HEK293 (cell line): ENCODE results near the gene TRAF2.

ENCODE experiments used
- CTCF ChIA-PET: fragments of 350-600 bp; formaldehyde crosslinking; extraction: SDS; loops from one replicate; lab custom pipeline; 2021; ENCODE audit warnings: antibody characterized with exemption; lab: Yijun Ruan, JAX
- POLR2A ChIA-PET: fragments of 300-600 bp; formaldehyde crosslinking; extraction: SDS; loops from one replicate; lab custom pipeline; 2020; ENCODE audit warnings: antibody characterized with exemption, inconsistent platforms; lab: Yijun Ruan, JAX
- H3K27ac ChIP-seq: fragments of 200-500 bp; sonication (Bioruptor generic); 2 replicates; pipeline ENCODE4 v1.5.1; 2014; ENCODE audit warnings: low read depth, low read length, control low read depth, inconsistent platforms; ENCODE audit errors: extremely low read depth
- H3K36me3 ChIP-seq, 2 experiments: fragments of 200-500 bp in 1 of 2; sonication (Bioruptor generic) in 1 of 2; 1 replicate in 1 of 2; 2 replicates in 1 of 2; pipeline ENCODE4 v1.5.1; 2014 to 2017; ENCODE audit warnings: inconsistent platforms in 2 of 2, low read length in 2 of 2; ENCODE audit not compliant: control insufficient read depth in 2 of 2, insufficient read depth in 1 of 2
- H3K4me1 ChIP-seq: fragments of 200-500 bp; sonication (Bioruptor generic); 2 replicates; pipeline ENCODE4 v1.5.1; 2014; ENCODE audit warnings: mild to moderate bottlenecking, low read length, inconsistent platforms; ENCODE audit not compliant: control insufficient read depth, insufficient read depth
- H3K4me3 ChIP-seq: 2 replicates; pipeline ENCODE4 v1.5.1; 2011; ENCODE audit warnings: low read depth, mild to moderate bottlenecking, control low read depth, low read length, moderate library complexity
- H3K9me3 ChIP-seq: fragments of 200-500 bp; sonication (Bioruptor generic); 2 replicates; pipeline ENCODE4 v1.5.1; 2014; ENCODE audit warnings: low read depth, low read length, inconsistent platforms; ENCODE audit not compliant: control insufficient read depth, insufficient read depth
- EGR2 ChIP-seq: fragments of 450-650 bp; formaldehyde crosslinking; IDR thresholded peaks from 2 replicates; pipeline ENCODE4 v1.5.1; 2016; ENCODE audit warnings: low read depth, missing biosample characterization, missing genetic modification characterization
- KLF7 ChIP-seq: fragments of 450-650 bp; formaldehyde crosslinking; IDR thresholded peaks from 2 replicates; pipeline ENCODE4 v1.5.1; 2016; ENCODE audit warnings: missing biosample characterization, missing genetic modification characterization, borderline replicate concordance
- PATZ1 ChIP-seq: fragments of 450-650 bp; formaldehyde crosslinking; IDR thresholded peaks from 2 replicates; pipeline ENCODE4 v1.5.1; 2016; ENCODE audit warnings: missing biosample characterization, missing genetic modification characterization
- SCRT2 ChIP-seq: fragments of 450-650 bp; formaldehyde crosslinking; IDR thresholded peaks from 2 replicates; pipeline ENCODE4 v1.5.1; 2016; ENCODE audit warnings: missing biosample characterization, missing genetic modification characterization
- SP2 ChIP-seq: fragments of 450-650 bp; formaldehyde crosslinking; IDR thresholded peaks from 2 replicates; pipeline ENCODE4 v1.5.1; 2016; ENCODE audit warnings: missing biosample characterization, missing genetic modification characterization
- YY2 ChIP-seq: fragments of 450-650 bp; formaldehyde crosslinking; IDR thresholded peaks from 2 replicates; pipeline ENCODE4 v1.5.1; 2016; ENCODE audit warnings: missing biosample characterization, missing genetic modification characterization
- ZBTB10 ChIP-seq: fragments of 450-650 bp; formaldehyde crosslinking; IDR thresholded peaks from 2 replicates; pipeline ENCODE4 v1.5.1; 2016; ENCODE audit warnings: missing biosample characterization, missing genetic modification characterization
- ZBTB48 ChIP-seq: fragments of 450-650 bp; formaldehyde crosslinking; IDR thresholded peaks from 2 replicates; pipeline ENCODE4 v1.5.1; 2016; ENCODE audit warnings: missing biosample characterization, missing genetic modification characterization
- ZFHX2 ChIP-seq: fragments of 450-650 bp; formaldehyde crosslinking; conservative IDR thresholded peaks from 2 replicates; pipeline ENCODE4 v1.5.1; 2016; ENCODE audit warnings: missing biosample characterization, missing genetic modification characterization
- ZNF114 ChIP-seq: fragments of 450-650 bp; formaldehyde crosslinking; IDR thresholded peaks from 2 replicates; pipeline ENCODE4 v1.5.0; 2017; ENCODE audit warnings: missing biosample characterization, missing genetic modification characterization
- ZNF133 ChIP-seq: fragments of 450-650 bp; formaldehyde crosslinking; IDR thresholded peaks from 2 replicates; pipeline ENCODE4 v1.5.1; 2016; ENCODE audit warnings: missing biosample characterization, missing genetic modification characterization
- ZNF175 ChIP-seq: fragments of 450-650 bp; formaldehyde crosslinking; IDR thresholded peaks from 2 replicates; pipeline ENCODE4 v1.5.1; 2016; ENCODE audit warnings: missing biosample characterization, missing genetic modification characterization
- ZNF280D ChIP-seq: fragments of 450-650 bp; formaldehyde crosslinking; IDR thresholded peaks from 2 replicates; pipeline ENCODE4 v1.5.1; 2016; ENCODE audit warnings: missing biosample characterization, missing genetic modification characterization
- ZNF394 ChIP-seq: fragments of 450-650 bp; formaldehyde crosslinking; IDR thresholded peaks from 2 replicates; pipeline ENCODE4 v1.5.1; 2016; ENCODE audit warnings: missing biosample characterization, missing genetic modification characterization, mild to moderate bottlenecking, moderate library complexity, borderline replicate concordance
- ZNF555 ChIP-seq: fragments of 450-650 bp; formaldehyde crosslinking; conservative IDR thresholded peaks from 2 replicates; pipeline ENCODE4 v1.5.1; 2017; ENCODE audit warnings: missing biosample characterization, mild to moderate bottlenecking, missing genetic modification characterization, inconsistent platforms
- ZNF560 ChIP-seq: fragments of 450-650 bp; formaldehyde crosslinking; IDR thresholded peaks from 2 replicates; pipeline ENCODE4 v1.5.1; 2017; ENCODE audit warnings: missing biosample characterization, missing genetic modification characterization, borderline replicate concordance
- ZNF626 ChIP-seq: fragments of 450-650 bp; sonication (Bioruptor Pico); formaldehyde crosslinking; IDR thresholded peaks from 2 replicates; pipeline ENCODE4 v1.5.1; 2018; ENCODE audit warnings: missing biosample characterization, missing genetic modification characterization, inconsistent platforms
- ZNF704 ChIP-seq: fragments of 450-650 bp; formaldehyde crosslinking; IDR thresholded peaks from 2 replicates; pipeline ENCODE4 v1.5.1; 2016; ENCODE audit warnings: missing biosample characterization, missing genetic modification characterization
- ZNF747 ChIP-seq: fragments of 450-650 bp; formaldehyde crosslinking; IDR thresholded peaks from 2 replicates; pipeline ENCODE4 v1.5.1; 2016; ENCODE audit warnings: missing biosample characterization, missing genetic modification characterization
- ZNF776 ChIP-seq: fragments of 450-650 bp; formaldehyde crosslinking; IDR thresholded peaks from 2 replicates; pipeline ENCODE4 v1.5.0; 2017; ENCODE audit warnings: missing biosample characterization, missing genetic modification characterization, borderline replicate concordance
- ZNF777 ChIP-seq: fragments of 450-650 bp; formaldehyde crosslinking; IDR thresholded peaks from 2 replicates; pipeline ENCODE4 v1.5.1; 2017; ENCODE audit warnings: missing biosample characterization, missing genetic modification characterization, borderline replicate concordance
- ZNF791 ChIP-seq: fragments of 450-650 bp; formaldehyde crosslinking; IDR thresholded peaks from 2 replicates; pipeline ENCODE4 v1.5.1; 2016; ENCODE audit warnings: missing biosample characterization, missing genetic modification characterization
- ZSCAN23 ChIP-seq: fragments of 450-650 bp; formaldehyde crosslinking; IDR thresholded peaks from 2 replicates; pipeline ENCODE4 v1.5.1; 2016; ENCODE audit warnings: missing biosample characterization, missing genetic modification characterization
- ZXDB ChIP-seq: fragments of 450-650 bp; formaldehyde crosslinking; IDR thresholded peaks from 2 replicates; pipeline ENCODE4 v1.5.1; 2016; ENCODE audit warnings: missing biosample characterization, missing genetic modification characterization

TRAF2 gene

GRCh38 chr9:136956604-136957003 lies 70.3 kb downstream of the TRAF2 start (continued):
- no peak for TF ChIP-seq ZXDB (tag by site-specific recombination)
- TF ChIP-seq ZNF280D (tag by site-specific recombination), result no peak
- no peak for TF ChIP-seq ZNF133
- no peak for TF ChIP-seq ZNF560 (tag by site-specific recombination)
- TF ChIP-seq ZNF704 (tag by site-specific recombination), result no peak
- no peak for TF ChIP-seq ZNF114 (tag by site-specific recombination)
- TF ChIP-seq ZFHX2 (tag by site-specific recombination), result peak; percentile 81
- TF ChIP-seq ZSCAN23 (tag by site-specific recombination), result no peak
- TF ChIP-seq YY2 (tag by site-specific recombination), result no peak
- 0 out of 2 replicates have a peak, but pooled peaks have one; percentile 26 for TF ChIP-seq ZNF747 (tag by site-specific recombination)
- TF ChIP-seq, all 188 proteins: peak for 8

GRCh38 chr9:136957461-136957860 lies 71.1 kb downstream of the TRAF2 start:
- POLR2A ChIA-PET, result no interaction called here
- CTCF ChIA-PET, result no interaction called here
- TF ChIP-seq EGR2, result peak; percentile 82
- TF ChIP-seq ZBTB10 (tag by site-specific recombination), result no peak
- TF ChIP-seq ZBTB48 (tag by site-specific recombination), result no peak
- TF ChIP-seq SCRT2 (tag by site-specific recombination), result no peak
- no peak for TF ChIP-seq ZNF791 (tag by site-specific recombination)
- TF ChIP-seq ZFHX2 (tag by site-specific recombination), result peak; percentile 69
- TF ChIP-seq SP2, result 0 out of 2 replicates have a peak, but pooled peaks have one; percentile 10

GRCh38 chr9:136957901-136958300 lies 71.6 kb downstream of the TRAF2 start:
- H3K4me3 ChIP-seq, result no peak overlapping the region
- POLR2A ChIA-PET, result no interaction called here
- CTCF ChIA-PET, result interaction anchor here (0.6 kb wide), 1 partner anchor 13 kb away, joined by 5 read pairs; the partner anchor contains the start of gene C8G
- no peaks in the 10 kb centered on the region for H3K4me1 ChIP-seq
- H3K9me3 ChIP-seq, result no peaks in the 10 kb centered on the region
- H3K27ac ChIP-seq, result no peak overlapping the region
- no peaks in the 10 kb centered on the region for H3K36me3 ChIP-seq
- TF ChIP-seq PATZ1 (tag by site-specific recombination) (no peak), ZNF777 (tag by site-specific recombination) (no peak), ZNF394 (tag by site-specific recombination) (no peak), ZNF175 (tag by site-specific recombination) (no peak), KLF7 (tag by site-specific recombination) (no peak), ZNF704 (tag by site-specific recombination) (no peak), ZNF555 (tag by site-specific recombination) (no peak), ZFHX2 (tag by site-specific recombination) (no peak), ZNF776 (no peak), ZNF626 (no peak)

More at GRCh38 chr9:136957461-136957860, 71.1 kb downstream of the TRAF2 start:
- H3K36me3 ChIP-seq, result no peaks in the 10 kb centered on the region
- H3K4me1 ChIP-seq, result no peaks in the 10 kb centered on the region
- H3K9me3 ChIP-seq, result no peaks in the 10 kb centered on the region
- no peak overlapping the region for H3K27ac ChIP-seq
- no peak overlapping the region for H3K4me3 ChIP-seq
